Type B pancreatic cell (in vitro differentiated cells): ENCODE measurements around the gene LGMN. TPM values are rescaled to one million over a fixed set of nuclear protein-coding genes. Genes with fewer than 3 reads are reported as not detected.
A peak's percentile ranks its signal among the peaks of the same experiment; 100 is the strongest.

Source experiments
- DNase-seq: peaks from one replicate; pipeline ENCODE4 v3.0.0; 2021; ENCODE audit warnings: mixed read lengths; ENCODE audit not compliant: unreplicated experiment; ENCODE audit errors: extremely low spot score
- H3K27ac Mint-ChIP-seq: 2 replicates; pipeline ENCODE4 v1.8.0; 2021; ENCODE audit warnings: mild to moderate bottlenecking, mixed read lengths
- H3K27me3 Mint-ChIP-seq: 2 replicates; pipeline ENCODE4 v1.8.0; 2021; ENCODE audit warnings: mixed read lengths
- H3K36me3 Mint-ChIP-seq: 2 replicates; pipeline ENCODE4 v1.8.0; 2021; ENCODE audit warnings: mixed read lengths
- H3K4me1 Mint-ChIP-seq: one replicate; pipeline ENCODE4 v1.8.0; 2021; ENCODE audit warnings: mixed read lengths; ENCODE audit not compliant: unreplicated experiment
- H3K4me3 Mint-ChIP-seq: 2 replicates; pipeline ENCODE4 v1.8.0; 2021; ENCODE audit warnings: mild to moderate bottlenecking, mixed read lengths
- H3K9me3 Mint-ChIP-seq: 2 replicates; pipeline ENCODE4 v1.8.0; 2021; ENCODE audit warnings: mixed read lengths
- CTCF ChIP-seq: fragments of 200-600 bp; sonication (generic); conservative IDR thresholded peaks from 2 replicates; pipeline ENCODE4 v1.5.0; 2021; ENCODE audit warnings: antibody characterized with exemption, mild to moderate bottlenecking
- total RNA-seq: library from RNA; stranded (reverse); gene quantifications from 2 replicates; pipeline ENCODE4 v1.2.1, GENCODE V29; 2021; ENCODE audit warnings: low replicate concordance

Gene LGMN
- total RNA-seq, 1 donor from 2014 or later = 71.2 TPM

GRCh38 chr14:92696366-92696765, 52.1 kb downstream of the LGMN start:
- no peak overlapping the region for H3K27ac Mint-ChIP-seq
- no peaks in the 10 kb centered on the region for H3K4me1 Mint-ChIP-seq
- no peaks in the 10 kb centered on the region for H3K36me3 Mint-ChIP-seq
- DNase-seq = no peak
- no peak overlapping the region for H3K4me3 Mint-ChIP-seq
- no peaks in the 10 kb centered on the region for H3K9me3 Mint-ChIP-seq
- H3K27me3 Mint-ChIP-seq = peaks cover 37% of the 10 kb centered on the region
- TF ChIP-seq CTCF = no peak

- DNase-seq = no peak
- Mint-ChIP-seq H3K27ac (no peak overlapping the region), H3K36me3 (no peaks in the 10 kb centered on the region), H3K27me3 (peaks cover 37% of the 10 kb centered on the region), H3K4me3 (no peak overlapping the region), H3K9me3 (no peaks in the 10 kb centered on the region), H3K4me1 (no peaks in the 10 kb centered on the region)
- TF ChIP-seq CTCF = no peak
Observed at GRCh38 chr14:92695562-92695961, 52.9 kb downstream of the LGMN start.

GRCh38 chr14:92694807-92695206, 53.6 kb downstream of the LGMN start:
- Mint-ChIP-seq H3K36me3 (no peaks in the 10 kb centered on the region), H3K9me3 (no peaks in the 10 kb centered on the region), H3K4me1 (no peaks in the 10 kb centered on the region), H3K27me3 (peaks cover 40% of the 10 kb centered on the region), H3K27ac (no peak overlapping the region), H3K4me3 (no peak overlapping the region)
- DNase-seq = no peak
- TF ChIP-seq CTCF = no peak

- no peak for TF ChIP-seq CTCF
- H3K27me3 Mint-ChIP-seq = peaks cover 40% of the 10 kb centered on the region
- H3K4me3 Mint-ChIP-seq = no peak overlapping the region
- H3K36me3 Mint-ChIP-seq = no peaks in the 10 kb centered on the region
- DNase-seq = no peak
- no peaks in the 10 kb centered on the region for H3K9me3 Mint-ChIP-seq
- H3K27ac Mint-ChIP-seq = peak overlapping the region; percentile 2
- H3K4me1 Mint-ChIP-seq = no peaks in the 10 kb centered on the region
Observed at GRCh38 chr14:92693998-92694795, 54.2 kb downstream of the LGMN start.

- Mint-ChIP-seq H3K4me1 (no peaks in the 10 kb centered on the region), H3K4me3 (no peak overlapping the region), H3K36me3 (no peaks in the 10 kb centered on the region), H3K27me3 (peaks cover 34% of the 10 kb centered on the region), H3K27ac (no peak overlapping the region), H3K9me3 (no peaks in the 10 kb centered on the region)
- no peak for DNase-seq
- no peak for TF ChIP-seq CTCF
Observed at GRCh38 chr14:92692822-92693226, 55.6 kb downstream of the LGMN start.
